GM19099 (cell line): Measurements from ENCODE around the gene PASK.

Source experiments
- POLR2A ChIP-seq: IDR thresholded peaks from 3 replicates; pipeline ENCODE4 v1.6.1; 2011; ENCODE audit warnings: low read depth; ENCODE audit not compliant: insufficient read length; ENCODE audit errors: extremely low read depth

PASK gene

GRCh38 chr2:241125626-241126025, 23.6 kb downstream of the PASK start:
- no peak for TF ChIP-seq POLR2A

GRCh38 chr2:241123816-241124536, 25.3 kb downstream of the PASK start:
- no peak for TF ChIP-seq POLR2A

DNA sequence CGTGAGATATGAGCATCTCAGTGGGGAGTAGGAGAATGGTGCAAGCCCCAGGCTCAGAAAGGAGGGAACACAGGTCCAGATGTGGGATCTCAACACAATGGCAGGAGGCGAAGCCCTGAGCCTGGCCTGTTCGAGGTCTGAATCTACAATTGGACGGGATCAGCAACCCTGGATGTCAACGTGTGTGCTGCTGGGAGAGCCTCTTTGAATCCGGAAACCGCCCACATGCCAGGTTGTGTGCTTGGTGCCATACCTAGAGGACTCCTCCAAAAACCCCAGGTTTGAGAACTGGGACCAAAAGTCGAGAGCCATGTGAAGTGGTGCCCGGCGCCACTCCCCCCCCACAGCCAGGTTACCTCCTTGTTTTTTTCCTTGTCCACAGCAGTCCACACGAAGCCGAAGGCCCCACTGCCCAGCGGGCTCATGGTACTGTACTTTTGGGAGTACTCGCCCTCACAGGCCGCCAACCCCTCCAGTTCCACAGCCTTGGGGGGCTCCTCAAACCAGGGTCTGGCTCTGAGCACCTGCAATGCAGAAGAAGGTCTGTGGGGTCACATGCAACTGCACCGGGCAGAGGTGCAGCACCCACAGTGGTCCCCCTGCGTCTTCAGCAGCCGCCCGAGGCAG, 26.8 kb downstream of the PASK start:
- TF ChIP-seq POLR2A: no peak

DNA sequence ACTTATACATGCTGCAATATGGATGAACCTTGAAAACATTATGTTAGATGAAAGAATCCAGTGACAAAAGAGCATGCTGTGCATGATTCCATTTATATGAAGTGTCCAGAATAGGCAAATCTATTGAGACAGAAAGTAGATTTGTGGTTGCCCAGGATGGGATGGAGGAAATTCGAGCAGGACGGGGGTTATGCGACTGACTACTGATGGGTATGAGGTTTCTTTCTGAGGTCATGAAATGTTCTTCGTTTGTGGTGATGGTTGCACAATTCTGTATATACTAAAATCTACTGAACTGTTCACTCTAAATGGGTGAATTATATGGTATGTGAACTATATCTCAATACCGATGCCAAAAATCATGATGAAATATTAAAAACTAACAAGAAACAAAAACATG, 28.3 kb downstream of the PASK start:
- no peak for TF ChIP-seq POLR2A

DNA sequence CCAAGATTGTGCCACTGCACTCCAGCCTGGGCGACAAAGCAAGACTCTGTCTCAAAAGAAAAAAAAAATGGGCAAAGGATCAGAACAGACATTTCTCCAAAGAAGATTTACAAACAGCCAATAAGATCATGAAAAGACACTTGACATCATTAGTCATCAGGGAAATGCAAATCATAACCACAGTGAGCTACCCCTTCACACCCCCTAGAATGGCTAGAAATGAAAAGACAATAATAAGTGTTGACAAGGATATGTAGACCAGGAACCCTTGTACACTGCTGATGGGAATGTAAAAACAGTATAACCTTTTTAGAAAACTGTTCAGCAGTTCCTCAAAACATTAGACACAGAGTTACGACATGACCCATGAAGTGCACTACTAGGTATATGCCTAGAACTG, 28.8 kb downstream of the PASK start:
- TF ChIP-seq POLR2A: no peak

DNA sequence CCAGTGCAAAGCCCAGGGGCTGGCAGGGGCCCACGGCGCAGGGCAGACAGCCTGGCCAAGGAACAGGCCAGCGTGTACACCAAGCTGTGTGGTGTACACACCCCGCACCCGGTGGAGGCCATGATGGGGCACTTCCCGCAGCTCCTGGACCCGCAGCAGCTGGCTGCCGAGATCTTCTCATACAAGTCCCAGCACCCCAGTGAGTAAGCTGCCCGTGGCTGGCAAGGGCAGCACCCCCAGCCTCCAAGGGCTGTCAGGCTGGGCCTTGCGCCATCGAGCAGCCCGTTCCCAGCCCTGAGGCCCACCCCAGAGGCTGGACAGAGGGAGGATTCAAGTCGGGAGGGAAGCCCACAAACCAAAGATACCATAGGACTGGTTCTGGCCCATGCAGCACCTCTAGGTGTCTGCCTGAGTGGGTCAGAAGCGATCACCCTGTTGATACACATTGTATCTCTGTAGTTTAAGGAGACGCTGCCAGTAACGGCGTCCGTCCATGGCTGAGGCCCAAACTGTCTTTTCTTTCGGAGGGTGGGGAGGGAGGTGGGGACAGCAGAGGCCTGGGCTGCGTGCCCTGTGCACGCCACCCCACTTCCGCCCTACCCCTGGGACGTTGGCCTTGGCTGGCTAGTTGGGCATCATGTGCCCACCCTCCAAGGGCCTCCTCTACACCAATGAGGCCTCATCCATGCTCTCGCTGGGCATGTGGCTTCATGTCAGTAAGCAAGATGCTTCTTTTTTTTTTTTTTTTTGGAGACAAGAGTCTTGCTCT, 30.4 kb downstream of the PASK start:
- no peak for TF ChIP-seq POLR2A

GRCh38 chr2:241116606-241117560, 32.4 kb downstream of the PASK start:
- TF ChIP-seq POLR2A: no peak

DNA sequence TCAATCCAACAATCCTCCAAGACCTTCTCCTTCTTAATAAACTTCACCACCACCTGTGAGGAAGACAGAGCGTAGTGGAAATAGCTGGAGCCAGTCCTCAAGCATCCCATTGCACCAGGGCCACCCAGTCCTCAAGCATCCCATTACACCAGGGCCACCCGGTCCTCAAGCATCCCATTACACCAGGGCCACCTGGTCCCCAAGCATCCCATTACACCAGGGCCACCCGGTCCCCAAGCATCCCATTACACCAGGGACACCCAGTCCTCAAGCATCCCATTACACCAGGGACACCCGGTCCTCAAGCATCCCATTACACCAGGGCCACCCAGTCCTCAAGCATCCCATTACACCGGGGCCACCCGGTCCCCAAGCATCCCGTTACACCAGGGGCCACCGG, 33.9 kb downstream of the PASK start:
- TF ChIP-seq POLR2A: no peak

DNA sequence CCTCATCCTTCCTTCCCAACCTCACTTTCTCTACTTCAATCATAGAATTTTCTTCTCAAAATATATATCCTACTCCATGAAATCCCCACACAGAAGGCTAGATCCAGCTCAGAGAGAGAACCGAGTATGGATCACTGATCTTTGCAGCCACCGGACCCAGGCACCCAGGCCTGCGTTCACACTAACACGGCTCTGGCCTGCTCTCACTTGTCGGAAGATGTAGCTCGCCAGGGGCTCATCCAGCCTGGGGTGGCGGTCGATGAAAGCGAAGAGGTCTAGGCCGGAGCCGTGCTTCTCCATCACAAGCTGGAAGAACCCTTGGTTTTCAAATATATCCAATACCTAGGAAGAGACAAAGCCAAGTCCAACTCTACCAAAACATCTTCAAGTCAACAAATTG, 34.4 kb downstream of the PASK start:
- TF ChIP-seq POLR2A: no peak

DNA sequence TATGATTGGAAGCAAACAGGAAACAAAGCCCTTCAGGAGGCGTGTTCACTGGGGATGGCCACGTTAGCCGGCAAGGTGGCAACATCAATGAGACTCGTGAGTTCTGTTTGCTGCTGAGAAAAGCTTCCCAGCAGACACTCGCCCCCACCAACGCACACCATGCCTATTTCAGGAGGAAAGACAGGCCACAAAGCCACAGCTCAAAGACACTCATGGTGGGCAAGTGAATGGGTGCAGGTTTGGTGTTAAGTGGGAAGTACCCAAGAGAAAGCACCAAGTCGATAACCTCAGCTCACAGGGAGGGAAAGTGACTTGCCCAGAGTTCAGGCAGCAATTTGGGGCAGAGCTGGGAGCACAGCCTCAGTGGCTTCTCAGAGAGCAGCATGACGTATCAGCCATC, 36.7 kb downstream of the PASK start:
- no peak for TF ChIP-seq POLR2A

GRCh38 chr2:241112046-241112445, 37.2 kb downstream of the PASK start:
- TF ChIP-seq POLR2A: no peak

DNA sequence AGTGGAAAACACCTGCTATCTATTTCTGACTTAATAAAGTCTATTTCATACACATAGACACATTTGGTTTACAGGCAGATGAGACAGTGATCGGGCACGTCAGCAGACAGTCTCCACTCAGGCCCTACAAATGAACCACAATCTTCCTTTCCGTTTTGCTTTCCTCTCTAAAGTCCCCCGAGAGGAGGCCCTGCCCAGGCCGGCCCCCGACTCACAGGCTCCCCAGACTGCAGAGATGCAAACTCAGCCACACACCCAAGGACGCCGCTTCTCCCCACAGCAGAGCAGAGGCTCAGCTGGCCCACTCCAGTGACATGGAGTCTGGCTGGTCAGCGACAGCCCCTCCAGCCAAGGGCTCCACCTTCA, 37.8 kb downstream of the PASK start:
- no peak for TF ChIP-seq POLR2A

DNA sequence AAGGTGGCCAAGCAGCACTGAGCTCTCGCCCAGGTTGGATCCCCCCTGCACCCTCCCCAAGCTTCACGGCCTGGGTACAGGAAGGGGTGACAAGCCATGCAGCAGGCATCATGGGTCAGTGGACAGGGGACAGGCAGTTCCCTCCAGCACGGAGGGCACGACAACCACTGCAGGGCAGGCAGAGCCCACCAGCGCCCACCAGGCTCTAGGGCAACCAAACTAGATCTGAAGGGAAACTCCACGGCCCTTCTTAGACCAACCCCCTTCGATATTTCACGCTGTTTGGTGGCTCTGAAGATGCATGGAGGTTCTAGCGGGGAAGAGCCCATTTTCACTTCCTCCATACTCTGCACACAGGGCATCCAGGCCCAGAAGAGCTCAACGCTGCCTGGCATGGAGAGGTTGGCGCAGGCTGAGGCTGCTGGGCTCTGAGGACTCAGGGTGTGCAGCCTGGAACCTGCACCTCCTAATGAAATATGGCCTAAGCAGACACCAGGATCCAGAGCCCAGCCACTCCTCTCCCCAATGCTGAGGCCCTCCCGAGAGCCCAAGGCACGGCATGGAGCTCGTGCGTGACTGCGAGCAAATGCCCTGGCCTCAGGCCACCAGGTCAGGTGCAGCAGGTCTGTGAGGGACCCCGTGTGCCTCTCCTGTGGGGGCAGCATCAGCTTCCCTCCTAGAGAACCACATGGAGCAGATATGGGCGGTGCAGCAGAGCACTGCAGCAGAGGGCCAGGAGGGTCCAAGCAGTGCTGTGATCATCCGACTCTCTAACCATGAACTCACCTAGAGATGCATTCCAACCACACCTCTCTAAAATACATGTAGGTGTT, 38.4 kb downstream of the PASK start:
- peak; percentile 51 for TF ChIP-seq POLR2A

DNA sequence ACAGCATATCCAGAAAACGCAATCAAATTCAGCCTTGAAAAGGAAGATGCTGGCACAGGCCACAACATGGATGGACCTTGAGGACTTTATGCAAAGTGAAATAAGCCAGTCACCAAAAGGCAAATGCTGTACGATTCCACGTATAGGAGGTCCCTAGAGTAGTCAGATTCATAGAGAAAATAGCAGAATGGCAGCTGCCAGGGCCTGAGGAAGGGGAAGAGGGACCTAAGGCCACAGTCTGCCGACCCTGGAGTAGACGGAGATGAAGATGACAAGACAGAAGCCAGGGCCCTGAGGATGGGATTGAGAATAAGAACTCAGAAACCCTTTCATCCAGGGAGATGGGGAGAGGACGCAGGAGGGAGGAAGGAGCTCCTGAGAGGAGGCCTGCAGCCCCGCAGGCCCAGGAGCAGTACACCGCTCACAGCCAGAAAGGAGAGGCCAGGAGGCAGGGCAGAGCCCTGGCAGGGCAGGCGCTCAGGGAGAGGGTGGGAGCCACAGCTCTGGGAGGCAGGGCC, 39.1 kb downstream of the PASK start:
- no peak for TF ChIP-seq POLR2A
